IPS DF 19.7 (cell line): Measurements from ENCODE around the gene SYT15B.
"Not testable (repeated sequence)": the region's sequence is repeated elsewhere in the genome, so short reads cannot be mapped to it uniquely, and the experiment has no call there.

Experiments
- DNase-seq: peaks from one replicate; pipeline ENCODE4 v3.0.0-alpha.2; 2013; ENCODE audit warnings: low read depth, low spot score

Gene SYT15B

GRCh38 chr10:47725740-47726139, 37.7 kb downstream of the SYT15B start:
- not testable (repeated sequence) for DNase-seq

- DNase-seq = not testable (repeated sequence)
These were observed 38.3 kb downstream of the SYT15B start for GRCh38 chr10:47725047-47725446.

- DNase-seq = not testable (repeated sequence)
These were observed 39.3 kb downstream of the SYT15B start for GRCh38 chr10:47724119-47724518.

- DNase-seq = not testable (repeated sequence)
These were observed 40.0 kb downstream of the SYT15B start for GRCh38 chr10:47723362-47723761.

GRCh38 chr10:47717011-47717769, 46.2 kb downstream of the SYT15B start:
- DNase-seq = not testable (repeated sequence)
